ENCODE measurements around the gene WDR93.

The WDR93 gene

DNA sequence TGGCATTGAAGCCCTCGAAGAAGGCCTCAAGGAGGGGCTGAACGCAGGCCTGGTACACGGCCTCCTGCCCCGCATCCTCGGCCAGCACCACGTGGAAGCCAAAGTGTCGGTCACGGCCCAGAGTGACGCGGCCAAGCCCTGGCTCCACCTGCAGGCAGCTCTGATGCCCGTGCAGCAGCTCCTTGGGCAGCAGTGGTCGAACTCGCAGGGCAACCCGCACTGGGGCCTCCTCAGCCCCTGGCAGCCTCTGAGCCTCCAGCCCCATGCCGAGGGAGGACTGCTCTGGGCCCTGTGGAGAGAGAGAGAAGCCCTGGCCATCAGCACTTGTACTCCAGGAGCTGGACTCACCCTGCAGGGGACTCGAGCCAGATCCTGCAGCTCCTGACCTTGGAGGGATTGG lies 37.9 kb upstream of the WDR93 start:
- H2BK120ac ChIP-seq (ENCODE audit: low read depth, low read length) = no peak overlapping the region
- no peak overlapping the region for H2AK5ac ChIP-seq (ENCODE audit: low read length)
- H3K4me3 ChIP-seq (ENCODE audit: low read length) = no peak overlapping the region
- WGBS (ENCODE audit: extremely low coverage, insufficient coverage, low lambda C conversion rate) = no CpG with 5 or more reads among the region's 16 CpGs
- H3K23ac ChIP-seq (ENCODE audit: low read length) = no peak overlapping the region
- no peak overlapping the region for H3K27ac ChIP-seq (ENCODE audit: low read depth, low read length)
- no peak overlapping the region for H3K18ac ChIP-seq (ENCODE audit: low read length)
- H3K9ac ChIP-seq (ENCODE audit: low read length) = no peak overlapping the region
- DNase-seq = no peak
- peaks cover 12% of the 10 kb centered on the region for H3K79me2 ChIP-seq (ENCODE audit: control insufficient read depth, insufficient read depth, low read length)
- no peak overlapping the region for H4K5ac ChIP-seq (ENCODE audit: low read length)
- no peak overlapping the region for H3K4ac ChIP-seq (ENCODE audit: low read depth, low read length)
- H3K36me3 ChIP-seq (ENCODE audit: control insufficient read depth, insufficient read depth, low read length) = no peaks in the 10 kb centered on the region
- no peak overlapping the region for H3K4me2 ChIP-seq (ENCODE audit: low read length)
- no peaks in the 10 kb centered on the region for H3K27me3 ChIP-seq (ENCODE audit: insufficient read depth, low read length, poor library complexity)
- peaks cover 2% of the 10 kb centered on the region for H3K4me1 ChIP-seq (ENCODE audit: control insufficient read depth, low read depth, low read length)
- no peak overlapping the region for H2BK15ac ChIP-seq (replicated peaks; ENCODE audit: low read depth)
- no peak overlapping the region for H4K8ac ChIP-seq (ENCODE audit: low read depth, low read length)
- H3K56ac ChIP-seq (ENCODE audit: low read length) = no peak overlapping the region
- peaks cover 22% of the 10 kb centered on the region for H3K79me1 ChIP-seq (ENCODE audit: low read length)
- H2BK5ac ChIP-seq (ENCODE audit: low read length) = no peak overlapping the region

DNA sequence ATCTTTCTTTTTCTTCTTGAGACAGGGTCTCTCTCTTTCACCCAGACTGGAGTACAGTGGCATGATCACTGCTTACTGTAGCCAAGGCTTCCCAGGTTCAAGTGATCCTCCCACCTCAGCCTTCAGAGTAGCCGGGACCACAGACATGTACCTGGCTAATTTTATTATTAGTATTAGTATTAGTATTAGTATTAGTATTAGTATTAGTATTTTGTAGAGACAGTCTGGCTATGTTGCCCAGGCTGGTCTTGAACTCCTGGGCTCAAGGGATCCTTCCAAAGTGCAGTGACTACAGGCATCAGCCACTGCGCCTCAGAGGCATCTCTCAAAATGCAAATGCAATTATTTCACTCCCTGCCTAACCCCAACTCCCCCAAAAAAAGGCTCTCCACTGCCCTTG lies 37.0 kb upstream of the WDR93 start:
- Histone ChIP-seq H2BK5ac (ENCODE audit: low read length) (no peak overlapping the region), H3K79me2 (ENCODE audit: control insufficient read depth, insufficient read depth, low read length) (peaks cover 12% of the 10 kb centered on the region), H3K27me3 (ENCODE audit: insufficient read depth, low read length, poor library complexity) (no peaks in the 10 kb centered on the region), H2BK120ac (ENCODE audit: low read depth, low read length) (no peak overlapping the region), H3K23ac (ENCODE audit: low read length) (no peak overlapping the region), H3K79me1 (ENCODE audit: low read length) (peaks cover 22% of the 10 kb centered on the region), H3K9ac (ENCODE audit: low read length) (no peak overlapping the region), H3K18ac (ENCODE audit: low read length) (no peak overlapping the region), H3K27ac (ENCODE audit: low read depth, low read length) (no peak overlapping the region), H3K36me3 (ENCODE audit: control insufficient read depth, insufficient read depth, low read length) (no peaks in the 10 kb centered on the region), H3K4me2 (ENCODE audit: low read length) (no peak overlapping the region), H2AK5ac (ENCODE audit: low read length) (no peak overlapping the region), H4K8ac (ENCODE audit: low read depth, low read length) (no peak overlapping the region), H3K56ac (ENCODE audit: low read length) (peak overlapping the region; percentile 34), H4K5ac (ENCODE audit: low read length) (no peak overlapping the region), H2BK15ac (replicated peaks; ENCODE audit: low read depth) (no peak overlapping the region), H3K4me1 (ENCODE audit: control insufficient read depth, low read depth, low read length) (peaks cover 2% of the 10 kb centered on the region), H3K4me3 (ENCODE audit: low read length) (no peak overlapping the region), H3K4ac (ENCODE audit: low read depth, low read length) (no peak overlapping the region)
- WGBS (ENCODE audit: extremely low coverage, insufficient coverage, low lambda C conversion rate) = no CpG with 5 or more reads among the region's 2 CpGs
- DNase-seq = no peak

DNA sequence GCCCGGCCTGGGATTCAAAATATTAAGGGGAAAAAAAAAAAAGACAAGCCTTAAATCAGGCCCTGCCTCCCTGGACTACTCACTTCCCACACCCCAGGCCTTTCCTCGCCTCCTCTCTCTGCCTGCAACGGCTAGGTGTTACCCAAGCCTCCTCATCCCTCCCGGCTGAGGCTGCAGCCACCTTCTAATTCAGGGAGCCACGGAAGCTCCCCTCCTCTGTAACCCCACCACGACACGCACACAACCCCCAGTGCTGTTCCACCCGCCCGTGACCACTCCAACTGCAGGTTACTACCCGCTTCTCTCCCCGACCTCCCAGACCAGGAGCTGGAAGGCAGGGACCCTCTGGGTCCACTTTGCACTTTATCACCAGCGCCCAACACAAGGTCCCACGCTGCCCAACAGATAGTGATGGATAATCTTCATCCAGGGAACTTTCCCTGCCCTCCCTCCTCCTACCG lies 36.3 kb upstream of the WDR93 start:
- Histone ChIP-seq H2BK15ac (replicated peaks; ENCODE audit: low read depth) (no peak overlapping the region), H4K8ac (ENCODE audit: low read depth, low read length) (no peak overlapping the region), H3K79me2 (ENCODE audit: control insufficient read depth, insufficient read depth, low read length) (peaks cover 12% of the 10 kb centered on the region), H3K4ac (ENCODE audit: low read depth, low read length) (no peak overlapping the region), H3K4me2 (ENCODE audit: low read length) (peak overlapping the region; percentile 98), H3K36me3 (ENCODE audit: control insufficient read depth, insufficient read depth, low read length) (no peaks in the 10 kb centered on the region), H2AK5ac (ENCODE audit: low read length) (no peak overlapping the region), H3K27me3 (ENCODE audit: insufficient read depth, low read length, poor library complexity) (no peaks in the 10 kb centered on the region), H3K79me1 (ENCODE audit: low read length) (peaks cover 22% of the 10 kb centered on the region), H2BK120ac (ENCODE audit: low read depth, low read length) (no peak overlapping the region), H3K23ac (ENCODE audit: low read length) (peak overlapping the region; percentile 80), H3K56ac (ENCODE audit: low read length) (peak overlapping the region; percentile 93), H2BK5ac (ENCODE audit: low read length) (no peak overlapping the region), H4K5ac (ENCODE audit: low read length) (no peak overlapping the region), H3K18ac (ENCODE audit: low read length) (no peak overlapping the region), H3K4me1 (ENCODE audit: control insufficient read depth, low read depth, low read length) (peaks cover 2% of the 10 kb centered on the region), H3K27ac (ENCODE audit: low read depth, low read length) (no peak overlapping the region), H3K9ac (ENCODE audit: low read length) (peak overlapping the region; percentile 94), H3K4me3 (ENCODE audit: low read length) (peak overlapping the region; percentile 88)
- DNase-seq = no peak
- WGBS (ENCODE audit: extremely low coverage, insufficient coverage, low lambda C conversion rate) = no CpG with 5 or more reads among the region's 14 CpGs

DNA sequence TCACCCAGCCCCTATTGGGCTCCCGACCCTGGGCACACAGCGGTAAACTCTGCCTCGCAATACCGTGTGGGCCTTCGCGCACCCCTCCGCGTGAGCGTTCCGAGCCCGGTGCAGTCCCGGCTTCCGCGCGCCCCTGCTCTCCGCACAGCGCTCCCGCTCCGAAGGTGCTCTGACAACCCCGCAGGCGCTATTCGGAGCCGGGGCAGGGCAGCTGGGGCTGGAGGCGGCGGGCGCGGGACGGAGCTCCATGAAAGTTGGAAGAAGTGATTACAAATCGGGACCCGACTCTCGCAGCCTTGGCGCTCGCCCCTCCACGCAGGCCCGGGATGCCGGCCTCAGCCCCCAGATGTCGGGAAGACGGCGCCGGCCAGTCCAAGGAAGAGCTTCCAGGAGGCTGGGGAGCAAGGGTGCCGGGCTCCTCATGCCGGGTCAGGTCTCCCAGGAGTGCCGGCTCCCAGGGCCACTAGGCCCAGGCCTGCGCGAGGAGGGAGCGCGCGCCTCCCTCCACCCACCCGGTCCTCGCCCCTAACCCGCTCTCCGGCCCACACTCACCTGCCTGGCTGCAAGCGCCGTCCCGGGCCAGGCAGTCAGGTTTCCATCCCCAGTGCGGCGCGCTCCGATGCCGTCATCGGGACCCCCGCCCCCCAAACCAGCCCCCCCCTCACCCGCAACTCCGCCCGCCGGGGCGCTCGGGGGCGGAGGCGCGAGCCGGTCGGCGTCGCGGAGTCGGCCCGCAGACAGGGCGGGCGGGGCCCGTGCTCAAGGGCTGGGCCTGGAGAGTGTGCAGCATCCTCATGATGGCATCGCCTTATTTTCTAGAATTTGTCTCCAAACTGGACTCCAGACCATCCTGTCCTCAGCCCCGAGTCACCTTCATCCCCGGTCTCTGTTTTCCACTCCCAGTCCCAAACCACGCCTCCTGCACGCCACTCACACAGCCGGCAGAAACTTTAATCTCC lies 35.5 kb upstream of the WDR93 start, which contains the start of gene KIF7:
KIF7 (minus strand) TSS at position 621 of the 959 bp plus-strand sequence. CDS start 2,537 bp downstream, outside the sequence.
- peak within 1 kb of the TSS; percentile 33 for H4K5ac ChIP-seq (ENCODE audit: low read length)
- no peak within 1 kb of the TSS for H3K27ac ChIP-seq (ENCODE audit: low read depth, low read length)
- H3K4me3 ChIP-seq (ENCODE audit: low read length) = peak within 1 kb of the TSS; percentile 88
- no peak within 1 kb of the TSS for H2BK120ac ChIP-seq (ENCODE audit: low read depth, low read length)
- H4K8ac ChIP-seq (ENCODE audit: low read depth, low read length) = no peak within 1 kb of the TSS
- H2BK5ac ChIP-seq (ENCODE audit: low read length) = peak within 1 kb of the TSS; percentile 71
- no peaks in the 10 kb centered on the region for H3K27me3 ChIP-seq (ENCODE audit: insufficient read depth, low read length, poor library complexity)
- peak within 1 kb of the TSS; percentile 93 for H3K56ac ChIP-seq (ENCODE audit: low read length)
- no CpG with 5 or more reads among the region's 87 CpGs for WGBS (ENCODE audit: extremely low coverage, insufficient coverage, low lambda C conversion rate)
- H3K4me1 ChIP-seq (ENCODE audit: control insufficient read depth, low read depth, low read length) = peaks cover 2% of the 10 kb centered on the region
- no peak within 1 kb of the TSS for H3K4ac ChIP-seq (ENCODE audit: low read depth, low read length)
- H3K23ac ChIP-seq (ENCODE audit: low read length) = peak within 1 kb of the TSS; percentile 80
- peaks cover 20% of the 10 kb centered on the region for H3K79me1 ChIP-seq (ENCODE audit: low read length)
- H3K4me2 ChIP-seq (ENCODE audit: low read length) = peak within 1 kb of the TSS; percentile 98
- H2AK5ac ChIP-seq (ENCODE audit: low read length) = no peak within 1 kb of the TSS
- H3K79me2 ChIP-seq (ENCODE audit: control insufficient read depth, insufficient read depth, low read length) = peaks cover 12% of the 10 kb centered on the region
- no peak within 1 kb of the TSS for H2BK15ac ChIP-seq (replicated peaks; ENCODE audit: low read depth)
- peak within 1 kb of the TSS; percentile 94 for H3K9ac ChIP-seq (ENCODE audit: low read length)
- DNase-seq = peak; percentile 88
- H3K36me3 ChIP-seq (ENCODE audit: control insufficient read depth, insufficient read depth, low read length) = no peaks in the 10 kb centered on the region
- peak within 1 kb of the TSS; percentile 44 for H3K18ac ChIP-seq (ENCODE audit: low read length)

DNA sequence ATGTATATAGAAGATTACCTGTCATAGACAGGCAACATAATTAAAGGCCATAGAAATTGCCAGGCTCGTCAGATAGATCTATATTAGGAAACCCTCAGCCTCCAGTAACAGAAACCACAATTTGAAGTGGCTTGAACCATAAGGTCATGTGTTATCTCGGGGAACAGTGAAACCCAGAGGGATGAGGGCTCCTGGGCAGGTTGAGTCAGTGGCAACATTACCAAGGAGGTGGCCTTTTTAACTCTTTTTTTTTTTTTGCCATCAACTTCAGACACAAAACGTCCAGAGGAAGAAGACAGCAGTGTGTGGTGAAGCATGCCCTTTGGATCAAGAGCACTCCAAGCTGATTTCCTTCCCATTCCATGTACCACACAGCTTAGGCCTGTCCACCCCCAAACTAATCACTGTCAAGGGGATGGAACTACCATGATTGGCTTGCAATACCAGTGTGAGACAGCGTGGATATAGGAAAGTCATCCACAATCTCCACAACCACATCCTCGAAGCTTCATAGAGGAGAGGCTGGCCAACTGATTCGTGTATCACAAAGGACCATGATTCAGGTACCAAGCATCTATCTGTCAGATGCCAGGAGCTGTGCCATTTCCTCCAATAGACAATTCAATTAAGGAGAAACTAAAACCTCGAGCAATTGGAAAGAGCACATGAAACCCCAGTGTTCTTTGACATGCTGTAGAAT lies 34.3 kb upstream of the WDR93 start:
- no peak overlapping the region for H3K4me3 ChIP-seq (ENCODE audit: low read length)
- H3K56ac ChIP-seq (ENCODE audit: low read length) = no peak overlapping the region
- no peak overlapping the region for H3K4ac ChIP-seq (ENCODE audit: low read depth, low read length)
- H3K4me2 ChIP-seq (ENCODE audit: low read length) = no peak overlapping the region
- H3K9ac ChIP-seq (ENCODE audit: low read length) = no peak overlapping the region
- H2BK120ac ChIP-seq (ENCODE audit: low read depth, low read length) = no peak overlapping the region
- no peak overlapping the region for H3K18ac ChIP-seq (ENCODE audit: low read length)
- H3K27ac ChIP-seq (ENCODE audit: low read depth, low read length) = no peak overlapping the region
- H2BK5ac ChIP-seq (ENCODE audit: low read length) = no peak overlapping the region
- H4K5ac ChIP-seq (ENCODE audit: low read length) = no peak overlapping the region
- no peaks in the 10 kb centered on the region for H3K36me3 ChIP-seq (ENCODE audit: control insufficient read depth, insufficient read depth, low read length)
- H3K79me1 ChIP-seq (ENCODE audit: low read length) = peaks cover 20% of the 10 kb centered on the region
- DNase-seq = no peak
- no peak overlapping the region for H2BK15ac ChIP-seq (replicated peaks; ENCODE audit: low read depth)
- H3K23ac ChIP-seq (ENCODE audit: low read length) = no peak overlapping the region
- H2AK5ac ChIP-seq (ENCODE audit: low read length) = no peak overlapping the region
- no peaks in the 10 kb centered on the region for H3K27me3 ChIP-seq (ENCODE audit: insufficient read depth, low read length, poor library complexity)
- H3K4me1 ChIP-seq (ENCODE audit: control insufficient read depth, low read depth, low read length) = peaks cover 2% of the 10 kb centered on the region
- H3K79me2 ChIP-seq (ENCODE audit: control insufficient read depth, insufficient read depth, low read length) = peaks cover 12% of the 10 kb centered on the region
- WGBS (ENCODE audit: extremely low coverage, insufficient coverage, low lambda C conversion rate) = no CpG with 5 or more reads among the region's 7 CpGs
- H4K8ac ChIP-seq (ENCODE audit: low read depth, low read length) = no peak overlapping the region
